RKO (cell line): ENCODE results near the gene IL12RB1.
"Not testable (repeated sequence)": the region's sequence is repeated elsewhere in the genome, so short reads cannot be mapped to it uniquely, and the experiment has no call there.

ENCODE experiments used
- DNase-seq: peaks from one replicate; pipeline ENCODE4 v3.0.0-alpha.2; 2016; ENCODE audit warnings: low spot score

IL12RB1 gene

DNA sequence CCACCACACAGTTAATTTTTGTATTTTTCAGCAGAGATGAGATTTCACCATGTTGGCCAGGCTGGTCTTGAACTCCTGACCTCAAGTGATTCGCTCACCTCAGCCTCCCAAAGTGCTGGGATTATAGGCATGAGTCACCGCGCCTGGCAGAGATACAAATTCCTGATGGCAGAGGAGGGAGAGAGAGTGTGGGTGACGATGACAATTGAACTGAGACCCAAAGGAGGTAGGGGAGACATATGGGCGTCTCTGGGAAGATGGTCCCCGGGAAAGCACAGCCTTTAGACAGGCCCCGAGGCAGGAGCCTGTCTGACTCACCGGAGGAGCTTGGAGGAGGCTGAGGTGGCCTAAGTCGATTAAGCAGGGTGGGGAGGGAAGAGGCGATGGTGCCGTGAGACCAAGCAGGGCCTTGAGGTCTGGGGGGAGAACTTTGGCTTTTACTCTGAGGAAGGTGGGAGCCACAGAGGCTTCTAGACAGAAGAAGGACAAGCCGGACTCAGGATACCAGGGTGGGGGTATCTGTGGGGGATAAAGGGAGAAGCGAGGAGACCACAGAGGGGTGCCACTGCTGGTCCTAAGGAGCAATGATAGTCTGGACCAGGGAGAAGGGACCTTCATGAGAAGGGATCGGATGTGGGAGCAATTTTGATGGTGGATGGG lies 40.5 kb downstream of the IL12RB1 start:
- DNase-seq: peak; percentile 61

DNA sequence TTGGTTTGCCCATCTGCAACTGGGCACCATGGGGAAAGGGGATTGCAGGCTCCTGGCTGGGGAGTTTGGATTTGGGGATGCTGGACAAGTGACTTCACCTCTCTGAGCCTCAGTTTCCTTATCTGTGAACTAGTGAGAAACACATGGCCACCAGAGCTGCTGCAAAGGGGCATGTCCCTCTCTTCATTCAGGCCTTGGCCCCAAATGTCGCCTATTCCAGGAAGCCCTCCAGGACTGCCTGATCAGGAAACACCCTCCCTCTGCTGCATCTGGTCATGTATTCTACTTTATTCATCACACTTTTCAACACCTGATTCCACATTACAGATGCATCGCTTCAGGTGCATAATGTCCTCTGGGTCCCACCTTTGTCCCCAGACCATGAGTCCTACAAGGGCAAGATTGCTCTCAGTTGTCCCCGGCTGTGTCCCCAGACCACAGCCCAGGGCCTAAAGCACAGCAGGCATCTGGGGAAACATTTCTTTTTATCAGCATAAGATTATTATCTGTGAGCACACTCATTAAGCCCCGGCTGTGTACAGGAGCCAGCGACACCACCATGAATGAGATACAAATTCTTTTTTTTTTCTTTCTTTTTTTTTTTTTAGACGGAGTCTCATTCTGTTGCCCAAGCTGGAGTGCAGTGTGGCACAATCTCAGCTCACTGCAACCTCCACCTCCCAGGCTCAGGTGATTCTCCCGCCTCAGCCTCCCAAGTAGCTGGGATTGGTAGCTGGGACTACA lies 41.3 kb downstream of the IL12RB1 start:
- no peak for DNase-seq

DNA sequence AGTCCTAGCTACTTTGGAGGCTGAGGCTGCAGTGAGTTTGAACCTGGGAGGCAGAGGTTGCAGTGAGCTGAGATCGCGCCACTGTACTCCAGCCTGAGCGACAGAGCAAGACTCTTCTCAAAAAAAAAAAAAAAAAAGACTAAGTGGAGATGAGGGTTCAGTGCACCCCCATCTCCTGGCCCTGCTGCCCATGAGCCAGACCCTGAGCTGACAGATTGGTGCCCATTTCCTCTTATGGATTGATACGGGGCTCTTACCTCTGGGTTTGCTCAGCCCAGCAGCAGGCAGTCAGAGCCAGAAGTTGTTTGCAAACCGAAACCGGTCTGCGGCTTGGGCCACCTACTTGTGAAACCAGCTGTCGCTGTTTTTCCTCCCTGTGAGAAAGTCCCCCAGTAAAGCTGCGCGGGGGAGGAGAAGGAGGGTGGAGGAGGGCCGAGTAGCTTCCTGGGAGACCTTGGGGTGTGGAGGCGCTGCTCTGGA lies 41.9 kb downstream of the IL12RB1 start:
- DNase-seq: no peak

DNA sequence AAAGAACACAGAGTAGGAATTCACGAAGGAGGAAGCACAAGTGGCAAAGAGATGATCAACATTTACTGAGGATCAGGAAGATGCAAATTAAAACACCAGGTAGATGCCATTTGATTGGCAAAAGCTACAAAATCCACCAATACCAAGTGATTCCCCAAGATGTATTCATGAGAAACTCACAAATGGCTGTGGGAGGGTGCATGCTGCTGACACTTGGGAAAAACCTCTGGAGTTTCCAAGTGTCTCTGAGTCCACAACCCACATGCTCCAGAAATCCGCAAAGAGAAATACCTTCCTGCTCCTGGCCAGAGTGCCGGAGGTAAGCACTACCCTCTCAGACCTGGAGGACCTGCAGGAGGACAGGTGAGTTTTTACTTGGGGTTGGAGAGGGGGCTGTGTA lies 43.1 kb downstream of the IL12RB1 start:
- no peak for DNase-seq

DNA sequence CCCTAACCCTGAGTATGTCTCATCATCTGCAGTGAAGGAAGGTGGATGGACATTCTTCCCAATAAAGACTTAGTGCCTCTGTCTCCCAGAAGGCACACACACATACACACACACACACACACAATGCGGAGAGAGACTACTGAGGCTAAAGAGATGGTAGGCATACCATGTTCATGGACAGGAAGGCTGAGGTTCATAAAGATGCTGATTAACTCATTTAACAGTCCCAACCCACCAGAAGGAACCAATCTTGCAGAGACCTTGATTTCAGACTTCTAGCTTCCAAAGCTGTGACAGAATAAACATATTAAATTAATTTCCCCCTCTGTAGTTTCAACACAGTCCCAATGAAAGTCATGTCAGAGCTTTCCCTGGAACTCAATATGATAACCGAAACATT lies 45.7 kb downstream of the IL12RB1 start:
- no peak for DNase-seq

DNA sequence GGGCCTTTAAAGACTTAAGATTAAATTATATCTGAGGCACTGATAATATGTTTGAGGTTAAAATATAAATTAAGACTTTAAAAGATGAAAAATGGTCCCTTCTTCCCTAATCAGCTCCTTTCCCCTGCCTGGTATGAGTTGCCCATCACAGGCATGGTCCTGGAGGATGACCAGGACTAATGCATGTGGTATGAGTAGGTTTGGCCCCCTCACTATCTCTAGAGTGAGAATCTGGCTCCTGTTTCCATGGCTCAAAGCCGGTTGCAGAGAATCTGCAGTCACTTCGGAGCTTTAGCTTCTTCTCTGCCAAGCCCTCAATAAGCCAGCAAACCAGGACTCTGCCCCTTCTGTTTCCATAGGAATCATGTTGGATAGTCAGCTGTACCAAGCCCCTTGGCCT lies 54.6 kb downstream of the IL12RB1 start:
- DNase-seq: not testable (repeated sequence)

DNA sequence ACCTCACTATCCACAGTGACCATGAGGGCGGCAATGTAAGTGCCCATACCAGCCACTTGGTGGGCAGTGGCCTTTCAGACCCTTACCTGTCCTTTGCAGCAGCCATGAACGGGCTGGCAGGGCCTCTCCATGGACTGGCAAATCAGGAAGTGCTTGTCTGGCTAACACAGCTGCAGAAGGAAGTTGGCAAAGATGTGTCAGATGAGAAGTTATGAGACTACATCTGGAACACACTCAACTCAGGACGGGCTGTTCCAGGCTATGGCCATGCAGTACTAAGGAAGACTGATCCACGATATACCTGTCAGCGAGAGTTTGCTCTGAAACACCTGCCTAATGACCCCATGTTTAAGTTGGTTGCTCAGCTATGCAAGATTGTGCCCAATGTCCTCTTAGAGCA lies 55.3 kb downstream of the IL12RB1 start:
- DNase-seq: not testable (repeated sequence)

DNA sequence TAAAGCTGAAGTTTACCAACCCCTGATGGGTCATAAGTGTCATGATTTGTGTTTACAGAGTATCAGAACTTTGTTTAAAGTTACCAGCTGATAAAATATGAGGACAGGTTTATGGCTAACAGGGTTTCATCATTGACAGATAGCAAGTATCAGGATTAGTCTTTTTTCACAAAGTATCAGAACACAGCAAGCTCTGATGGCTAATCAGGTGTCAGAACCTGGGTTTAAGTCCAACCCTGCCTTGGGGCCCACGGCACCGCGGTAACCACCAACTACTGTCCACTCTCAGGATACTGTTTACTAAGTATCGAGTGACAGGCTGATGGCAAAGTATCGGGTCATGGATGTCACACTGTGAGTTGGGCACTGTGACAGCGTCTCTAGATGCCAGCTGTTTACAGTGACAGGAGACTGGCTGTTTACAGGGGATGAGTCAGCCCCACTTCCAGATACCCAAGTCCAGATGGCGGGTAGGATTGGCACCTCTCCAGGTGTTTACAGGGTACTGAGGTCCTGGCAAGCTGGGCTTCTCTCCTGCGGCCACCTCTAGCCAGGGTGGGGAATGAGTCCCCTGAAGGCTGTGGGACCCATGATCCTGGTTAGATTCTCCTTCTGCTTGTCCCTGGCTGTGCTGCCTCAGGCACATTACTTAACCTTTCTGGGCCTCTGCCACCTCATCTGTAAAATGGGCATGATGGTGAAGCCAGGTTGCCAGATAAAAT lies 57.0 kb downstream of the IL12RB1 start:
- DNase-seq: peak; percentile 39

DNA sequence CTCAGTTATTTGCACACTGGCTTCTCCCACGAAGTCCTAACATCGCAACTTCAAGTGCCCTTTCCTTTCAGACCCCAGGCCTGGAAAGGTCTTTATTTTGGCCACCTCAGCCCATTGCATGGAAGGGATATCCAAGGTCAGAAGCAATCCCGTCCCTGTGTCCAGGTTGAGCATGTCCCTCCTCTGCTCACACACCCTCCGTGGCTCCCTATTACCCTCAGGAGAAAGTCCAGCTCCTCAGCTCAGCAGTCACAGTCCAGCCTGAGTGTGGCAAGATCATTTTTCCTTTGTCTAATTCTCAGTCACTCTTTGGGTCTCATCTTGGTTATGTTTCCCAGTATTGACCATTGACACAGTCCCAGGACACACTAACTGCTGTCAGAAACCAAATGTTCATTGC lies 59.6 kb downstream of the IL12RB1 start:
- no peak for DNase-seq

DNA sequence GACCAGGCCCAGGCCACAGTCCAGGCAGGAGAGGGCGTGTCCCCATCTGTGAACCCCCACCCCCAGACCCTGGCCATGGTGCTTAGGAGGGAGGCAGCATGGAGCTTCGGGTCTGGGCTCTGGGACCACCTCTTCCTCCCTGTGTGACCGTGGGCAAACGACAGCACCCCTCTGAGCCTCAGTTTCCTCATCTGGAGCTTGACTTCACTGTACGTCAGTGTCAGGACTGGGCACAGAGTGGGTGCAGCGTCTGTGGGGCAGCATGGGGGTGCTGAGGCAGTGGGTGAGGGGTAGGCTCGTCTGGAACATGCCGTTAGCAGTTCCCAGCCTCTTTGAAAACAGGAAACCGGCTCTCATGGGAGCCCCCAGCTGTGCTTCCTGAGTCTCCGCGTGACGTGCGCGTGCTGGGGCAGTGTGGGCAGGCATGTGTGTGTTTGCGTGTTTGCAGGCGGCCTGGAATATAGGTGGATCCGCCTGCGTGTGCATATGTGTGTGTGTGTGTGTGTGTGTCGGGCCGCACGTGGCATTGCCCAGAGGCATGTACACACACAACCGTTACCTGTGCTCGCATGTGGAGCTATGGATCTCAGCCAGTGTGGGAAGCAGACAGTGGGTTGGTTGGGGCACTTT lies 63.0 kb downstream of the IL12RB1 start:
- DNase-seq: no peak

DNA sequence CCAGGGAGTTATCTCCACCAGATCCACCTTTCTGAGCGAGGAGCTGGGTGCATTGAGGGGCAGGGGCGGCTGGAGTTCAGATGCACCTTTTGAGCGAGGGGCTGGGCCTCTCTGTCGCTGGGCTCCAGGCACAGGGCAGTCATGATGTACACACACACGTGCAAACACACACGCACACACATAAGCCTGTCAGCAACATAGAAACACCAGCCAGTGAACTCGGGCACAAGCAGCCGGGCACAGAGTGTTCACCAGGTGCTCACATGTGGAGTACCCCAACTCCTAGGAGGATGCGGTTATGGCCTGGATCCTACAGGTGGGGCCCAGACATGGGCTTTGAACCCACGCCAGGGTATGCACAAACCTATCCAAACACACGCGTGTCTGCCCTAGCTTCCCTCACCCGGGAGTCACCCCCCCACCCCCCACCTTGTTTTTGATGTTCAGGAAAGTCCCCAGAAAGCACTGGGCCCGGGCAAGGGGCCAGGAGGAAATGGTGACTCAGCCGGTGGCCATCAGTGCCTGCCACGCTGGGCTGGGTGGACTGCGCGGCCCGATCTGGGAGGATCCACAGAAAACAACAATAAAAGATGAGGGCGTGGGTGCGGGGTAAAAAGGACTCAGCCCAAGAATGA lies 65.5 kb downstream of the IL12RB1 start:
- no peak for DNase-seq

DNA sequence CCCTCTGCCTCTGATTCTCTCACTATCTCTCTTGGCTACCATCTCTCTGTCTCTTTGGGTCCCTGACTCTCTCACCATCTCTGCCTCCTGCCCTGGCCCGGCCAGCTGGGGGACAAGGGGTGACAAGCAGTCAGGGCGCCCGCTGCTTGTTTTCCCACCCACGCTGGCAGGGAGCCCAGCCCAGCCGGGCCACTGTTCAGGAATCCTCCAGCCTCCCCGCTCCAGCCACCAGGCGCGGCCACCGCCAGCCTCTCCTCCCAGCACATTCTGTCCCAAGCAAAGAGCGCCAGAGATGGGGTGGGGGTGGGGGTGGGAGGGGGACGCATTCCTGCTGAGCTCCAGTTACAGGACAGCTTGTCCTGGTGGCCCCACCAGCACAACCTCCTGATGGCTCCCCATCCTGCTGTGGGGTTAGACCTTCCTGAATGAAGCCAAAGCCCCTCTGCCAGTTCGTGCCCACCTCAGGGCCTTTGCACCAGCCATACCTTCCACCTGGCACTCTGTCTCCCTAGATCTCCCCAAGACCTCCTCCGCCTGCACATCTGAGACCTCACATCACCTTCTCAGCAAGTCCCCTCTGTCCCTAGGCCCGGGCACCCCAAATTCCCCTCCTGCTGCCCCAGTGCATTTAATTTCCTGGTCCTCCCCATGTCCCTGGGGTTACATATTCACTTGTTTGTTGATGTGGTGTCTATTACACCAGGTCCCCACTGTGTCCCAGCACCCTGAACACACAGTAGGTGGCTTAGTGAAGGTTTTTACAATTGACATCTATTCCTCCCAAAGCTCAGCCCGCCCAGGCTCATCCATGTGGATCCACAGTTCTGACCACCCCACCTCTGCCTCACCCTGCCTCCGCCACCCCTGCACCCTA lies 66.3 kb downstream of the IL12RB1 start:
- DNase-seq: no peak

DNA sequence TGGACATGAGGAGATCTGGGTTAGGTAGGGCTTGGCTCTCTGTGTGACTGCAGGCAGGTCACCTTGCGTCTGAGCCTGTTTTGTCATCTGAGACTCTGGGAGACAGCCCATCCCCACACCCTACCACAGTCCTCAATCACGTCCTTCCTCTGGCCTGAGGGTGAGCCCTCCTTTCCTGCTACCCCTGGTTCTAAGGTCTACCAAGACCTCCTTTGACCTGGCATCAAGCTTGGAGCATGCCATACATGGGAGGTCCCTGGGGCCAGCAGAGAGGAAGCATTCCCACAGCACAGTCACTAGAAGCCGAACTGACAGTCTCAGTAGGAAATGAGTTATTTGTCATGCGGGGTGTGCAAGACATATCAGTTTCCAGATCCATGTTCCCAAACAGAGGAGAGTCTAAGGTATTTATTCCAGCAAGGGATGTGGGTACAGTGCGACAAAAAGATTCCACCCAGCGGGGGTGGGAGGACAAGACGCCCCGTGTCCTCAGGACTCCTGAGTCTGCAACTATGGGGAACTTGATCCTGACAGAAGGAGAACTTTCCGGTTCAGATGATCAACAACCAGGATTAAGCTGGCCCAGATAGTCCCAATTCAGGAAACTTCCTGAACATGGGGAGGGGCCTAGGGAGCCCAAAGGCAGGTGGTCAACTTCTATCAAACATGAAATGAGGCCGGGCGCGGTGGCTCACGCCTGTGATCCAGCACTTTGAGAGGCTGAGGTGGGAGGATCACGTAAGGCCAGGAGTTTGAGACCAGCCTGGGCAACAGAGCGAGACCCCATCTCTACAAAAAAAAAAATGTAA lies 69.3 kb downstream of the IL12RB1 start:
- no peak for DNase-seq

DNA sequence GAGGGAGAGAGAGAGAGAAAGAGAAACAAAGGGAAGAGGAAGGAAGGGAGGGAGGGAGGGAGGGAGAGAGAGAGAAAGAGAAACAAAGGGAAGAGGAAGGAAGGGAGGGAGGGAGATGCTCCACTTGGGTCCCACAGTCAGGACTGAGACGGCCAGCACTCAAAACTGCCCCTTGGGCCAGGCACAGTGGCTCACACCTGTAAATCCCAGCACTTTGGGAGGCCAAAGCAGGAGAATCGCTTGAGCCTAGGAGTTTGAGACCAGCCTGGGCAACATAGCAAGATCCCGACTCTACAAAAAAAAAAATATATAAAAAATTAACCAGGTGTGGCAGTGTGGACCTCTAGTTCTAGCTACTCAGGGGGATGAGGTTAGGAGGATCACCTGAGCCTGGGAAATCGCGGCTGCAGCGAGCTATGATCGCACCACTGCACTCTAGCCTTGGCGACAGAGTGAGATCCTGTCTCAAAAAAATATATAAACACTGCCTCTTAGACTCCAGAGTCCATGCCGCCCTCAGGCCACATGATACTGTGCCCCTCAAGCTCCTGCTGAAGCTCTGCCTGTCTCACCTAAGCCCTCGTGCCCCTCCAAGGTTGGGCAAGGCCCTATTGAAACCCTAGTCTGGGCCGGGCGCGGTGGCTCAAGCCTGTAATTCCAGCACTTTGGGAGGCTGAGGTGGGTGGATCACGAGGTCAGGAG lies 70.4 kb downstream of the IL12RB1 start:
- no peak for DNase-seq

DNA sequence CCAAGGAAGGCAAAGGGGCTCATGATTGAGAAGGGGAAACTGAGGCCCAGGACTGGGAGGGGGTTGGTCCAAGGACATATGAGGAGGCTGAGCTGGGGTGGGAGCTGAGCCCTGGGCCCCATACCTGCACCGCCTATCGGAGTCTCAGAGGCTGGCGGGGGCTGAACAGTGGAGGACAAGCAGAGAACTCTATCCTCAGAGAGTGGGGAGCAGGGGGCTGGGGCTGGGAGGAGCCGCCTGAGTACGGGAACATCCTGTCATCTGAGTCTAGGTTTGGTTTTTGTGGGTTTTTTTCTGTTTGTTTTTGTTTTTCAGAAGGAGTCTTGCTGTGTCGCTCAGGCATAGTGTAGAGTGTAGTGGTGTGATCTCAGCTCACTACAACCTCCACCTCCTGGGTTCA lies 72.5 kb downstream of the IL12RB1 start:
- DNase-seq: no peak

DNA sequence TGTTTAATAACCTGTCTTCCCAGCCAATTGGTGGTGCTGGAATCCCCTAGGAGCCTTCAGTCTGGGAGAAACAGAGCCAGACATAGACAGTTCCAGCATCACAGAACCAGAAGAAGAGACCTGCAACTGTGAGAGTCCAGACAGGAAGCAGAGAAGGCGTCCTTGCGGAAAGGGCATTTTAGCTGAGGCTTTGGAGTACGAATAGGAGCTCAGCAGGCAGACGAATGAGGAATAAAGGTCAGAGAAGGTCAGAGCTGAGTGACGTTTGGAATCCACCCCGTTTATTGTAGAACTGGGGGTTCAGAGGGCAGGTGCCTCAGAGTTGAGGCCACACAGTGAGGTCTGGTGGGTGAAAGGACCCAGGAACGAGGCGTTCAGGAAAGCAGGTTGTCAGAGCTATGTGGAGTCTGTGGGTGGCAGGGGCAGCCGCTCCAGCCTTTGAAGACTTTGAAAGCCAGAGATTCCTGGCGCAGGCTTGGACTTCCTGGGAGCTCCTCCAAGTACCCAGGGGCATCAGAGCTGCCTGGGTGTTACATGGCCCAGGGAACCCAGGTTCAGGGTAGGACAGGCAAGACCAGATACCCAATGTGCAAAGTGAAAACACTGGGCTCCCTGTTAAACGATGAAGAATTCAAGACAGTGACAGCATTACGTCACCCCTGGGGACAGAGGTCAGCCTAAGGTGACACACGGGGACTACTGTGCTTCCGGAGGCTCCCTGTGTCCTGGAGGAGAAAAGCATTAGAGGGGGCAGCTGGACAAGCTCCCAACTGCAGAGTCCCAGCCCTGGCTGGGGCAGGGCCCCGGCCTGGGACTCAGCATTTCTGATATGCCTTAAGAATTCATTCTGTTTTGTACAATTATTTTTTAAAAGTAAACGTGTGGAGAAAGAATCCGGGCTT lies 73.3 kb downstream of the IL12RB1 start:
- DNase-seq: no peak

DNA sequence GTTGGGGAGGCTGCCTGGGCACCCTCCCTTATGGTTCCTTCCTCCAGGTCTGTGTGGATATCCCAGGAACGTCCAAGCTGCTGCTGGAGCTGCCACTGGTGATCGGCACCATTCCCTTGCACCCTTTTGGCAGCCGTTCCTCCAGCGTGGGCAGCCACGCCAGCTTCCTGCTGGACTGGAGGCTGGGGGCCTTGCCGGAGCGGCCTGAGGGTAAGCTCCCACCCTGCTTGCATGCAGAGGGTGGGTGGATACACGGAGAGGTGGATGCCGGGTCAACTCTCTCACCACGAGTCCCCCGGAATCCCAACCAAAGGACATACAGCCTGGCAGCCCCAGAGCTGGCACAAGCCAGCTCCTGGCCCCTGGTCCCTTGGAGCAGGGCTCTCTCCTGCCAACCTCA lies 76.6 kb downstream of the IL12RB1 start:
- no peak for DNase-seq

DNA sequence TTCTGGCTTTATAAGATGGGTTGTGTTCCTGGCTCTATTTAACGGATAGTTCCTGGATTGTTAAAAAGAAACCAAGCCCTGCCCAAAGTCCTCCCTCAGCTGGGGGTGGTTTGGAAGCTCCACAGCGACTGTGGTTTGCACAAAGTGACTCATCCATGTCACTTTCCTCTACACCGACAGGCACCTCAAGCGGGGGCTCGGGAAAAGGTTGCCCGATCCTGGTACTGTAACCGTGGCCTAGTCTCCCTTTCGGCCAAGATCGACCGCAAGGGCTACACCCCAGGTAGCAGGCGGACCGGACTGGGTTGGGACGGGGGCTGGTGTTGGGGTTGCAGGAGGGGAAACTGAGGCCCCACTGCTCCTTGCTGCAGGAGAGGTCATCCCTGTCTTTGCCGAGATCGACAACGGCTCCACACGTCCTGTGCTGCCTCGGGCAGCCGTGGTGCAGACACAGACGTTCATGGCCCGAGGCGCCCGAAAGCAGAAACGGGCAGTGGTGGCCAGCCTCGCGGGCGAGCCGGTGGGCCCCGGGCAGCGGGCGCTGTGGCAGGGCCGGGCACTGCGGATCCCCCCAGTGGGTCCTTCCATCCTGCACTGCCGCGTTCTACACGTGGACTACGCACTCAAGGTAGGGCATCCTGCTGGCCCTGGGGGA lies 77.2 kb downstream of the IL12RB1 start:
- DNase-seq: no peak
